ENCODE measurements around the gene UBQLN1. TPM values are rescaled to one million over a fixed set of nuclear protein-coding genes. Genes with fewer than 3 reads are reported as not detected.

Gene UBQLN1
- polyA plus RNA-seq, 1 experiment: 124 TPM

DNA sequence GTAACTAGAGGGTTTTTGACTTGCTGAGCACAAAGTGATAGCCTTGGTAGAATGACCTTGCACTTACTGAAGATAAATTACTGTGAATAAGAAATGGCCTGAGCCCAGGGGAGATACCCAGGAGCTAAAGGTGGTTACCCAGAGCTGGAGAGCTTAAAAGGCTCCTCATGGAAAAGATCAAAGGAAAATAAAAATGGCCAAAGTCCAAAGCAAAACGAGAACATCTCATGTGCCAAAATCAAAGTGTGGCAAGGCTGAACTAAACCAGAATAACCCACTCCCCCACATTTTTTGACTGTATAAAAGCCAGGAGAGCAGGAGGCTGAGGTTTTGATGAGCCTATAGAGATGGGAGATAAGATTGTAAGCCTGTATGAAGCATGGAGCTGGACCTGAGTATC, 70.4 kb downstream of the UBQLN1 start:
- Histone ChIP-seq H3K27me3 (ENCODE audit: control insufficient read depth, insufficient read depth, low read length) (no peaks in the 10 kb centered on the region), H3K4me3 (ENCODE audit: low read depth, low read length) (no peak overlapping the region), H3K9me3 (ENCODE audit: control insufficient read depth, insufficient read depth, low read length) (no peaks in the 10 kb centered on the region), H3K27ac (ENCODE audit: low read depth, low read length) (no peak overlapping the region)
- TF ChIP-seq, protein P1, sequence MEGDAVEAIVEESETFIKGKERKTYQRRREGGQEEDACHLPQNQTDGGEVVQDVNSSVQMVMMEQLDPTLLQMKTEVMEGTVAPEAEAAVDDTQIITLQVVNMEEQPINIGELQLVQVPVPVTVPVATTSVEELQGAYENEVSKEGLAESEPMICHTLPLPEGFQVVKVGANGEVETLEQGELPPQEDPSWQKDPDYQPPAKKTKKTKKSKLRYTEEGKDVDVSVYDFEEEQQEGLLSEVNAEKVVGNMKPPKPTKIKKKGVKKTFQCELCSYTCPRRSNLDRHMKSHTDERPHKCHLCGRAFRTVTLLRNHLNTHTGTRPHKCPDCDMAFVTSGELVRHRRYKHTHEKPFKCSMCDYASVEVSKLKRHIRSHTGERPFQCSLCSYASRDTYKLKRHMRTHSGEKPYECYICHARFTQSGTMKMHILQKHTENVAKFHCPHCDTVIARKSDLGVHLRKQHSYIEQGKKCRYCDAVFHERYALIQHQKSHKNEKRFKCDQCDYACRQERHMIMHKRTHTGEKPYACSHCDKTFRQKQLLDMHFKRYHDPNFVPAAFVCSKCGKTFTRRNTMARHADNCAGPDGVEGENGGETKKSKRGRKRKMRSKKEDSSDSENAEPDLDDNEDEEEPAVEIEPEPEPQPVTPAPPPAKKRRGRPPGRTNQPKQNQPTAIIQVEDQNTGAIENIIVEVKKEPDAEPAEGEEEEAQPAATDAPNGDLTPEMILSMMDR (IDR thresholded peaks at IDR 0.05; ENCODE audit: low read depth, low read length): no peak
- DNase-seq (ENCODE audit: low read depth, low spot score): no peak
- CTCF ChIA-PET: interaction anchor here (1.1 to 3.2 kb wide), 3 partner anchors 12 to 17 kb away, joined by 4 to 15 read pairs (median 5); no protein-coding TSS in a partner anchor
- POLR2A ChIA-PET: no interaction called here

DNA sequence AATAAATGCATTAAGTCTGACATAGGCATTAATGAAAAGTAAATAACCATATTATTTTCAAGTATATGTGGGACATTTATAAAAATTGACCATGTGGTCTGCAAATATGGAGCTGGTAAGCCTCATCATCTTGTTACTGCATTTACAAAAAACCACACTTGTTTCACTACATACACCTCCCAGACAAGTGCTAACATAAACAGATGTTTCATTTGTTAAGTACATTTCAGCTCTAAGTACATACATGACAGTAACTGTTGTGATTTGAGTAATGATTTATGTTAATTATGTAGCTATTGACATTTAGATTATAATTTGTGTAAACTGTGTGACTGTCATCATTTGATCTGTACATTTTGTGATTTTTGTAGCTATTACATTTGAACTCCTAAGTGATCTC, 70.9 kb downstream of the UBQLN1 start:
- no peak overlapping the region for H3K27ac ChIP-seq (ENCODE audit: low read depth, low read length)
- POLR2A ChIA-PET: no interaction called here
- no peaks in the 10 kb centered on the region for H3K9me3 ChIP-seq (ENCODE audit: control insufficient read depth, insufficient read depth, low read length)
- no peak for DNase-seq (ENCODE audit: low read depth, low spot score)
- H3K27me3 ChIP-seq (ENCODE audit: control insufficient read depth, insufficient read depth, low read length): no peaks in the 10 kb centered on the region
- TF ChIP-seq, protein P1 (IDR thresholded peaks at IDR 0.05; ENCODE audit: low read depth, low read length): no peak
- H3K4me3 ChIP-seq (ENCODE audit: low read depth, low read length): no peak overlapping the region
- CTCF ChIA-PET: interaction anchor here (1.1 to 3.2 kb wide), 2 partner anchors 12 to 16 kb away, joined by 5 to 15 read pairs; no protein-coding TSS in a partner anchor

DNA sequence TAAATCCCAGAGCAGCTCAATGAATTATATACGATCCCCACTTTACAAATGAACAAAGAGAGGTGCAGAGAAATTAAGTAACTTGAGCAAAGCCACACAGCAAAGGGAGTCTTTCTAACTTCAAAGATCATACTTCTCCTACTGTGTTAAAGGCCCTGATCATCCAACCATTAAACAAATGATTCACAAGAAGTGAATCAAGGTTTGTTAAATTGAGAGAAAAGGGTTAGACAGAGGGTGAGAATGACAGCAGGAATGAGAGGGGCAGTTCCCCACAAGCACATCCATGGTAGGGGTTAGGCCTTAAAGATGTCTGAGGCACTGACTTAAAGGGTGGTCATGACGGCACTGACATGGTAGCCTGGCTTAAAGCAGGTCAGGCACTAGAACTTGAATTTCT, 74.1 kb downstream of the UBQLN1 start:
- no peak overlapping the region for H3K27ac ChIP-seq (ENCODE audit: low read depth, low read length)
- DNase-seq (ENCODE audit: low read depth, low spot score): no peak
- TF ChIP-seq, protein P1 (IDR thresholded peaks at IDR 0.05; ENCODE audit: low read depth, low read length): no peak
- ChIA-PET POLR2A (no interaction called here), CTCF (interaction anchor here (1.6 kb wide), 1 partner anchor 15 kb away, joined by 3 read pairs; no protein-coding TSS in a partner anchor)
- H3K9me3 ChIP-seq (ENCODE audit: control insufficient read depth, insufficient read depth, low read length): no peaks in the 10 kb centered on the region
- H3K4me3 ChIP-seq (ENCODE audit: low read depth, low read length): no peak overlapping the region
- no peaks in the 10 kb centered on the region for H3K27me3 ChIP-seq (ENCODE audit: control insufficient read depth, insufficient read depth, low read length)

DNA sequence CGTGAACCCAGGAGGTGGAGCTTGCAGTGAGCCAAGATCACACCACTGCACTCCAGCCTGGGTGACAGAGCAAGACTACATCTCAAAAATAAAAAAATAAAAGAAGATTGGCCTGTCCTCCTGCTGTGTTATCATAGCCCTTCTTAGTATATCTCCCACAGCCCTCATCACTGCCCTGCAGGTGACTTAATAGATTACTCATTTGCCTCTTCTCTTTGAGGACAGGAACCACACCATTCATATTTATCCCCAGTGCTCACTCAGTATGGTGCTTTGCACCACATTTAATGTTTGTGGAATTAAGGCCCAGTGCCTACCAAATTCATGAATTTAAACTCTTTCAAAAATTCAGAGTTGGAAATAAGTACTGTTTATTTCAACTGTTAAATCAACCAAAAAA, 74.5 kb downstream of the UBQLN1 start:
- H3K27ac ChIP-seq (ENCODE audit: low read depth, low read length): no peak overlapping the region
- ChIA-PET POLR2A (no interaction called here), CTCF (interaction anchor here (1.6 kb wide), 1 partner anchor 16 kb away, joined by 3 read pairs; no protein-coding TSS in a partner anchor)
- TF ChIP-seq, protein P1 (IDR thresholded peaks at IDR 0.05; ENCODE audit: low read depth, low read length): no peak
- DNase-seq (ENCODE audit: low read depth, low spot score): no peak
- no peaks in the 10 kb centered on the region for H3K9me3 ChIP-seq (ENCODE audit: control insufficient read depth, insufficient read depth, low read length)
- no peaks in the 10 kb centered on the region for H3K27me3 ChIP-seq (ENCODE audit: control insufficient read depth, insufficient read depth, low read length)
- H3K4me3 ChIP-seq (ENCODE audit: low read depth, low read length): no peak overlapping the region

DNA sequence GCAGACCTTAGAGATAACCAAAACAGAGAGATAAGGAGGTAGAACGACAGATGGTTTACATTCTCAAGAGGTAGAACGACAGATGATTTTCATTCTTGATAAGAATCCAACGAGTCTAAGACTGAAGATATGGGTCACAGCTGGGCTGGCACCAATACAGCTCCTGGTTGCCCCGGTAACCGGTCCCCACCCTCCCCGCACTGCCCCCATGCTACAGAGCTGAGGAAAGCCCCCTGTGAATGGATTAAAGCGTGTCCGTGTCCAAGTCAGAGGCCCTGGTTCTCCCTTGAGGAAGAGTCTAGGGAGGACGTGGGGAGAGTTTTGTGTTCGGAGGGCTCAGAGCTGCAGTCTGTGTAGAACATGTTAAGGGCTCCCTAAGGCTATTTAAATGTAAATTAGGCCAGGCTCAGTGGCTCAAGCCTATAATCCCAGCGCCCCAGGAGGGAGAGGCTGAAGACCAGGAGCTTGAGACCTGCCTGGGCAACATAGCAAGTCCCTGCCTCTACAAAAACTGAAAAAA, 76.8 kb downstream of the UBQLN1 start:
- H3K27ac ChIP-seq (ENCODE audit: low read depth, low read length): no peak overlapping the region
- H3K27me3 ChIP-seq (ENCODE audit: control insufficient read depth, insufficient read depth, low read length): no peaks in the 10 kb centered on the region
- ChIA-PET CTCF (interaction anchor here (1.0 to 3.7 kb wide), 2 partner anchors 10 to 18 kb away, joined by 4 to 29 read pairs; no protein-coding TSS in a partner anchor), POLR2A (no interaction called here)
- H3K9me3 ChIP-seq (ENCODE audit: control insufficient read depth, insufficient read depth, low read length): no peaks in the 10 kb centered on the region
- TF ChIP-seq, protein P1 (IDR thresholded peaks at IDR 0.05; ENCODE audit: low read depth, low read length): no peak
- no peak for DNase-seq (ENCODE audit: low read depth, low spot score)
- no peak overlapping the region for H3K4me3 ChIP-seq (ENCODE audit: low read depth, low read length)
